ENCODE results near the gene IL20RB.

Gene IL20RB

DNA sequence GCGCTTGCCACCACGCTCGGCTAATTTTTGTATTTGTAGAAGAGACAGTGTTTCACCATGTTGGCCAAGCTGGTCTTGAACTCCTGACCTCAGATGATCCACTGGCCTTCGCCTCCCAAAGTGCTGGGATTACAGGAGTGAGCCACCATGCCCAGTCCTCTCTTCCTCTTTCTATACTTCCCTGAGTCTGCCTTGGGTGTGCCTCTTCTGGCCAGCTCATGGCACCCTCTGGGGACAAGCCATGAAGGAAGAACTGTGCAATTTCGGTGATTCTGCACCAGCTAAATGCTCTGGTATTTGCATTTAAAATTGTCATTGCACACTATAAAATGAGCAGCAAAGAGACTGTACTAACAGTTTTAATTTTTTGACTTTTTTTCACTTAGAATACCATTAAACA is 66.6 kb downstream of the IL20RB start:
- DNase-seq (ENCODE audit: insufficient read length, low spot score) = no peak
- FAIRE-seq = no peak

DNA sequence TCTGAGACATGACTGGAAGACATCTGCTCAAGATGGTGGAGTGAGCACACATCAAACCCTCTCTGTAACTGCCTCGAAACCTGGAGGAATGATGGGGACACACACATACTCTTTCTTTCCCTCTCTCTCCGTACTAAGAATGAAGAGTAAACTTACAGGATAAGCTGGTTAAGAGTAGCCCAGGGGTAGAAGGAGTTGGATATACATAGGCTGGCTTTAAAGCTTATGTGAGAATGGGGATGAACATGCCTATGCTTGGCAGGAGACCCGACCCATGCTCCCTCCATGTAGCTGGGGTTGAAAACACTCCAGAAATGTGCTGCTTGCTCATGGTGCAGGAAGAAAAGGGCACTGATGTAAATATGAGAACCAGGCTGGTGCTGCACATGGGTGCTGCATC is 68.9 kb downstream of the IL20RB start:
- FAIRE-seq (no peak), DNase-seq (ENCODE audit: insufficient read length, low spot score) (no peak)

DNA sequence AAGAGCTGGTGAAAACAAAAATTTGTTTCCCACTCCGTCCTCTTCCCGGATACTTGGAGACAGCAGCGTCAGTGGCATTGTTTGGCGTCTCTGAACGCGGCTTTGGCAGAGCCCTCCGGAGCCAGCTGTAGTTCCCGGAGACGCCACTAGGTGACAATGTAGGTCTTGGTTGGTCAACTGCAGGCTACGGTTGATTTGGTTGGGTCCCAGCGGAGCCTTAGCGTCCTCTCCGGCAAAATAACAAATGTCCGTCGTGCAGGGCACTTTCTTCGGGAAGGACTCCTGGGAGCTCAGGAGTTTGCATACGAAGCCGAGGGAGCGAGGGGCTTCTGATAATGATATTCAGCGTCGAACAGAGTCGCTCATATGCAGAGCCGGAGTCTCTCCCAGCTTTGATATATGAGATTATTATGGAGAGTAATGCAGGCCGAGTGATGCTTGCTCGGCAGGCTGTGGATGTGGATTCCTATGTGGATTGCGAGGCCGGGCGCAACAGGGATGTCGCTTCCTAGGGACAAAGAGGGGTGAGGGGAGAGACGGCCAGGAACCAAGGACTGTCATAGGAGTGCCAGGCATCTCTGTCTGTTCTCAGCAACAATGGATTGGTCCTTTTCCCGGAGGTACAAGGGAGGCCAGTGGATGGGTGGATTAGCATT is 74.8 kb downstream of the IL20RB start:
- peak; percentile 88 for DNase-seq (ENCODE audit: insufficient read length, low spot score)
- FAIRE-seq = no peak

DNA sequence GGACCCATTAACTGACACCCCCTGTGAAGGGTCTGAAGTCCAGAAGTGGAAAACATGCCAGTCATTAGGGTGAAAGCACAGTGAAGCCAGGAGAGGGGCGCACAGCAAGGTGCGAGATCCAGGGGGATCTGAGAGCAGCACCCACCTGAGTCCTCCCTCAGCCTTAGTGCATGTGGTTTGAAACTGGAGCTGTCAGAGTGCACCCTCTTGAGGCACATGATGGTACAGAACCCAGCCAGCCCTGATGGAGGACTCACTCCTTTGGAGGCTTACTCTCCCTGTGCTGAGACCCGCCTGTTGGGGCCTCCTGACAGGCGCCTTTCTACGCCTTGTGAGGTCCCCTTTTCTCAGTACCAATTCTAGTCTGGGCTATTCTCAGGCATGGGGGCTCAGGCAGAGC is 77.8 kb downstream of the IL20RB start:
- no peak for FAIRE-seq
- DNase-seq (ENCODE audit: insufficient read length, low spot score) = no peak

DNA sequence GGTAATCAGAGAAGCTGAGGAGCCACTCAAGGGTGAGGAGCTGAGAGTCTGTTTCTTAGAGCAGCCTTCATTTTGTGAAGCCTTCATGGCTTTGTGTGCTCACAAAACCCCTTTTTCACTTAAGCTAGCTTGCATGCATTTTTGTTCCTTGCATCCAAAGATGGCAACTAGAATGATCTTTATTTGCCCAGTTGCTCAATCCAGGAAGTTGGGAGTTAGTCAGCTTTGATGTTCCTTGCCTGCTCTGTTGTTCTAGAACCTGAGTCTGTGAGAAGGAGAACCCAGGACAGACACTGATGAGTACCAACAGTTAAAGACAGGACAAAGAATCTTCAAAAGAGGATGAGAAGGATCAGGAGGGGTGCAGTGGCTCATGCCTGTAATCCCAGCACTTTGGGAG is 81.8 kb downstream of the IL20RB start:
- DNase-seq (ENCODE audit: insufficient read length, low spot score) (no peak), FAIRE-seq (no peak)

DNA sequence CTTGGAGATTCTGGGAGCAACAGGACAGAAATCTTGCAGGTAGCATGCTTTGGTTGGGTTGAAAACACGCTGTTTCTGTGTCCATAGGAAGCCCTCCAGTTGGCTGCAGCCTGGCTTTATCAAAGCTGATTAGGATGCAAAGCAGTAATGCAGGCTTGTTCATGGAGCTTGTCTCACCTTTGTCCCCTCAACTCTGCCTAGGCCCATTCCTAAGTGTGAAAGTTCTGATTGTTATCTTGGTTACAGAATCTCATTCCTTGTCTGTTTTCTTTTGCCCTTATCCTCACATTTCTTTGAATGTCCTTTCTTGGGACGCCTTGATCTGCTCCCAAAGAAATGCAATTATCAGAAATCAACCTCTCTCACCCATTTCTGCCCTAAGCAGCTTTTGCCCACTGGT is 83.5 kb downstream of the IL20RB start:
- DNase-seq (ENCODE audit: insufficient read length, low spot score) = no peak
- no peak for FAIRE-seq

DNA sequence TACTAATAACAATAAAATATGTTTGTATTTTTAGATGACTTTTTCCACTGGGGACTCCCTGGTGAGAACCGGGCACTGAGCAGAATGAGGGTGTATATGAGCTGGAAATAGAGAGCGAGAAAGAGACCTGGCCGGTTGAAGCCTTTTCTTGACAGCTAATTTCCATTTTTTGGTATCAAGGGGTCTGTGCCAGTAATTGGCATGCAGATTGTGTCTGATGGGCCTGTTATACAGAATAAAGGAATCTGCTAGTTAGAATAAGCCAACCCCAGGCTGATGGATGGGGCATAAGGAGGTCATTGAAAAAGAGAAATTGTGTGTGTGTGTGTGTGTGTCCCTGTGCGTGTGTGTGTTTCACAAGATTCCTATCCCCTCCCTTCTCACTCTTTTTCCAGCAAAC is 83.9 kb downstream of the IL20RB start:
- DNase-seq (ENCODE audit: insufficient read length, low spot score) (no peak), FAIRE-seq (no peak)

DNA sequence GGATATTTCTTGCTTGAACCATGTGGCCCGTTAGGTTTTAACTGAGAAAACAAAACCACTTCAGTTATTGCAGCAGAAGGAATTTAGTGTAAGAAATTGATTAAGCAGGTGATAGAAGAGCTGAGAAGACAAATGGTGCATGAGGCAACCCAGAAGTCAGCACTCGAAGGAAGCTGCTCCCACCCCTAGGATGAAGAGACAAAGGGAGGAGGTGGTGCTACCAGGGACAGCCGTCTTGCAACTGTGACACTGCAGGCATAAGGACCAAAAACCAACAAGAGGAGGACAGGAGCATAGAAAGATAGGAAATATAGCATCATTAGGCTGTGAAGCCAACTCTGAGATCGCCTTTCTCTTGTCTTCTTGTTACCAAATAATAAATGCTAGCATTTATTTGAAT is 89.0 kb downstream of the IL20RB start:
- FAIRE-seq = no peak
- no peak for DNase-seq (ENCODE audit: insufficient read length, low spot score)

DNA sequence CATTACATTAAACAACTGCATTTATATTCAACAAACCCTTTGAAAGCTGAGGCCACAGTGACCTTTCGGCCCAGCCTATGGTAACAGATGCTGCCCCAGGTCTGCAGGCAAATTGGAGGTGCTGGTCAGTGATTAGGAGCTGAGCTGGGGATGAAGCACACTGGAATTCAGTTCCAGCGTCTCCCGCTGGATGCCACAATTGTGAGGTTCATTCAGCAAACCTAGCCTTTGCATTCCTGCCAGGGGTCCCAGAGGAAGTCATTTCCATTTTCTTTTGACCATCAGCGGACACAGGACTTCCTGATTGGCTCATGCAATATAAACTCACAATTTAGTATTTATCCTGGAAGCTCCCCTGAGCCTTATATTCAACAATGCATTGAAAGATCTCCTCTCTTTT is 89.5 kb downstream of the IL20RB start:
- no peak for DNase-seq (ENCODE audit: insufficient read length, low spot score)
- FAIRE-seq = no peak

DNA sequence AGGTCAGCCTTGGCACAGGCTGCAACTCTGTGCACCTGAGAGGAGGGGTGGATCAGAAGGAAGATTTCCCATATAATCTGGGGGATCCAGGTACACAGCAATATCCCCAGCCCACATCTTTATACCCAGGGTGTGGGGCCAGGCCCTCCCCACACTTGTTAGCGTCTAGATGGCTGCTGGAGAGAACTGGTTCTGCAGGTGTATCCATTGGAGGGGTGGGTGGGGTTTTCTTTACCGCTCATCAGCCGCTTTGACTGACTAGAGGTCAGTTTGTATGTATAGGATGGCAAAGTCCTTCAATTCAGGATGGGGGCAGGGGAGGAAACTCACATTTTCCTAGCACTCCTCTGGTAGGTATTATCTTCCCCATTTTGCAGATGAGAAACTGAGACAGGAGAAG is 92.5 kb downstream of the IL20RB start:
- no peak for FAIRE-seq
- no peak for DNase-seq (ENCODE audit: insufficient read length, low spot score)

DNA sequence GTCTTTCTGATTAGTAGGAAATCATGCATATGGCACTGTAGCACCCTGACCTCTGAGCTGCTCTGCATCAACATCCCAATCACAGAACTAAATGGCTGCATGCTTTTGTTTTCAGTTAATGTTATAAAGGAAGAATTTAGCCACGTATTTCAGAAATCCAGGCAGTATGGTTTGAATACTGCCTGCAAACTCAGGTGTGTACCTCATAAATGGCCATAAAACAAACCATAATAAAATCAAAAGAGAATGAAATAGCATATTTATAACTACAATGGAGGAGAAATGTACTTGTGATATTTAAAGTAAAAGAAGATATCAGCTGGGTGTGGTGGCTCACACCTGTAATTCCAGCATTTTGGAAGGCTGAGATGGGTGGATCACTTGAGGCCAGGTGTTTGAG is 94.5 kb downstream of the IL20RB start:
- DNase-seq (ENCODE audit: insufficient read length, low spot score) = no peak
- FAIRE-seq = no peak

Data from HTR-8/SVneo (cell line).